Activated CD4-positive, alpha-beta T cell treated with anti-CD3 and anti-CD28 coated beads for 48 hours (primary cell): ENCODE results near the gene ZNF571.
A peak's percentile ranks its signal among the peaks of the same experiment; 100 is the strongest.

Experiments
- DNase-seq: peaks from one replicate; pipeline ENCODE4 v3.0.0-alpha.2; 2020

The ZNF571 gene

GRCh38 chr19:37594304-37594981 is at the start of gene ZNF571, which contains the start of gene ZNF540:
Gene ZNF571 (minus strand): TSS chr19:37594792. CDS start chr19:37586676, 8,116 bp downstream.
Gene ZNF540 (plus strand): TSS chr19:37594876. CDS start chr19:37598448, 3,572 bp downstream.
- peak; percentile 96 for DNase-seq

- DNase-seq, result no peak
These were observed 40.8 kb upstream of the ZNF571 start for GRCh38 chr19:37635076-37636056.

DNA sequence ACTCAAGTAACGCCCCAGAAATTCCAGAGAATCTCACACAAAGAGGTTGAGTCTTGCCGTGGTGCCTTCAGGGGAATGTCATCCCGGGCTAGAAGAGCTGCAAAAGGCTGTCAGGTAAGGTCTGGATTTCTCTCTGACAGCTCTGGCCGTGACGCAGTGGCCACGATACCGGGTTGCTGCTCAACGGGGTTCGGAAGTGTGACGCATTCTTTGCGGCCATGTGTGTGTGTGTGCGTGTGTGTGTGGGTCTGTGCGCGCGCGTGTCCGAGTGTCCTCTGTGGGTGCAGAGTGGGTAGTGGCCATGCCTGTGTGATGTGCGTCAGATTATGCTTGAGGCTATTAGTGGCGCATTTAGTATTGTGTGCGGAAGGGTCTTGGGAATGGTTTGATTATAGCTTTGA is 390 bp upstream of the ZNF571 start:
- peak; percentile 65 for DNase-seq

- no peak for DNase-seq
These were observed 642 bp downstream of the ZNF571 start for GRCh38 chr19:37593996-37594303.

DNA sequence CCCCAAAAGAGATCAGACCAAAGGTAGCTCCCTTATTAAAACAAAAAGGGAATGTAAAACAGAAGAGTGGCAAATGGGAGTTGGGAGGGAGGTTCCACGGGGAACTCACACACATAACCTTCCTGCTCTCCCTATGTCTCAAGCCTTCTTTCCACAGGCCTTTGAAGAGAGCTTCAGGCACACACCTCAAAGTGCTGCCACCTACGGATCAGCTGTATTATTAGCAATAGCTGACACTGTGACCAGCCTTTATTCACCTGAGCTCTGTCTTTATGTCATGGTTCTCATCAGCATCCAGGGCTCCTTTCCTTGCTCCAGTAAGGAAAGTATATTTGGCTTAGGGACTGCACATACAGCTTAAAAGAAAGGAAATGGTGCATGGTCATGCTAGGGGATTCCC is 11.3 kb downstream of the ZNF571 start:
- DNase-seq, result no peak

DNA sequence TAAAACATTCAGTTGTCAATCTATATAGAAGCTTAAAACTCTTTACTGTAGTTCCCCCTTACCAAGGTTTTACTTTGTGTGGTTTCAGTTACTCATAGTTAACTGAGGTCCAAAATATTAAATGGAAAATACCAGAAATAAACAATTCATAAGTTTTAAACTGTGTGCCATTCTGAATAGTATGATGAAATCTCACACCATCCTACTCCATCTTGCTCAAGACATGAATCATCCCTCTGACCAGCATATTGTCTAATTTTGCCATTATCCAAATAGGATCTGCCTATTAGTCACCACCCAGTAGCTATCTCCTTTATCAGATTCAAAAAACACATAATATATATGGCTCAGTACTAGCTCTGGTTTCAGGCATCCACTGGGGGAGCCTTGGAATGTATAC is 22.4 kb downstream of the ZNF571 start:
- no peak for DNase-seq

DNA sequence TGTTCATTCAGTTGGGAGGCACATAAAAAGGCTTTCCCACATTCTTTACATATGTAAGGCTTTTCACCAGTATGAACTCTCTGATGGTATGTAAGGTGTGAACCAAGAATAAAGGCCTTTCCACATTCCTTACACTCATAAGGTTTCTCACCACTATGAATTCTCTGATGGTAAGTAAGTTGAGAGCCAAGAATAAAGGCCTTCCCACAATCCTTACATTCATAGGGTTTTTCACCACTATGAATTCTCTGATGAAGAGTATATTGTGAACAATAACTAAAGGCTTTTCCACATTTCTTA is 29.3 kb downstream of the ZNF571 start:
- no peak for DNase-seq

- DNase-seq, result no peak
These were observed 29.8 kb downstream of the ZNF571 start for GRCh38 chr19:37564624-37565369.

DNA sequence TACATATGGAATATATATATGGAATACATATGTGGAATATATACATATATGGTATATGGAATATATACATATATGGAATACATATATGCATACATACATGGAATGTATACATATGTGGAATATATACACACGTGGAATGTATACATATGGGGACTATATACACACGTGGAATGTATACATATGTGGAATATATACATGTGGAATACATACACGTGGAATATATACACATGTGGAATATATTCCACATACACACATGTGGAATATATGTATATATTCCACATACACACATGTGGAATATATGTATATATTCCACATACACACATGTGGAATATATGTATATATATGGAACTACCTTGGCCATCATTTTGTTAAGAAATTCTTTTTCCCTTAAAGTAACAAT is 31.1 kb downstream of the ZNF571 start:
- DNase-seq, result no peak

DNA sequence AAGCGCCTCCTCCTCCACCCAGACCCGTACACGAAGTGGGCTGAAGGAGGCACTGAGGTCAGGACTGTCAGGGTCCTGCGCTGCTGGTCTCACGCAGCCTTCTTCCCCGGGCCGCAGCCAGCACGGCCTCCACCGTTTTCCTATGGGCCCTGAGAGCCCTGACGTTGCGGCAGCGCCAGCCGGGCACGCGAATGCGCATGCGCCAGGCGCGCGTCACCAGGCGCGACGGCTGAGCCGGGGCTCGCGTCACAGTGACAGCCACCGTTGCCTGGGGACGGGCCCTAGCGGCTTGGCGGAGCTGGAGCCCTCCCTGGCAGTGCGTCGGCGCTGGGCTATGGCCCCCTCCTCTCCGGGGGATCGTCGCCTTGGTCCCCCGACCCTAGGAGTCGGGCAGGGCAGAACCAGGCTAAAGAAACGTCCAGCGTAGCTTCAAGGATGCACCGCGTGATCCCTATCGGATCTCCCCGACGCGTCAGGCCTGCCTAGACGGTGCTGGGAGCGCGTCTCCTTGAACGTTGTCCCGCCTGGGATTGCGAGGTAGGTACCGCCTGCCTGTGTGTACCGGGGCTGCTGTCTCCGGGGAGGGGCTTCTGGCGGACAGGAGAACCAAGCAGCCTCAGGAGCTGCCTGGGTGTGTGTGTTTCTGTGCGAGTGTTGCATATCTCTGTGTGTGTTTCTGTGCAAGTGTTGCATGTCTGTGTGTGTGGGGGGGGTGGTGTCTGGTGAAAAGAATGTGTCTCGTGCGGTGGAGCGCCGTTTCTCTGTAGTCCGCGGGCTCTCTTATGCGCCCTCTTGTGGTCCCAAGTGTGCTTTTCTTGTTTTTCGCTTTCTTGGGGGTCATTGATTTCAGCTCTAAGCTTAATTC is 43.2 kb downstream of the ZNF571 start:
- peak; percentile 76 for DNase-seq

GRCh38 chr19:37537391-37537947 is 57.1 kb downstream of the ZNF571 start:
- no peak for DNase-seq

GRCh38 chr19:37519890-37520289 is 74.7 kb downstream of the ZNF571 start:
- DNase-seq, result no peak
